Activated T-cell treated with anti-CD3 and anti-CD28 coated beads, Interleukin-2, amount 50 U/mL, for 1 hour (primary cell): ENCODE measurements around the gene CPED1.

Experiments used
- DNase-seq: peaks from one replicate; pipeline ENCODE4 v3.0.0-alpha.2; 2020

Gene CPED1

DNA sequence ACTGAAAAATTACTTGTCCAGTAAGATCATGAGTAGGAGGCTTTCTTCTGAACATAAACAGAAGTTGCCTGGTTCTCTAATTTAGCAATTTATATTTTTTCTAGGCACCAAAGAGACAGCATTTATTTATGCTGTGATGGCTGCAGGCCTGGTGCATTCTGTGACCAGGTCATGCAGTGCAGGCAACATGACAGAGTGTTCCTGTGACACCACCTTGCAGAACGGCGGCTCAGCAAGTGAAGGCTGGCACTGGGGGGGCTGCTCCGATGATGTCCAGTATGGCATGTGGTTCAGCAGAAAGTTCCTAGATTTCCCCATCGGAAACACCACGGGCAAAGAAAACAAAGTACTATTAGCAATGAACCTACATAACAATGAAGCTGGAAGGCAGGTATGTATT lies 343.1 kb downstream of the CPED1 start:
- no peak for DNase-seq

- no peak for DNase-seq
Observed at GRCh38 chr7:121334376-121334775, 345.9 kb downstream of the CPED1 start.

GRCh38 chr7:121334875-121335648 lies 346.6 kb downstream of the CPED1 start:
- no peak for DNase-seq

DNA sequence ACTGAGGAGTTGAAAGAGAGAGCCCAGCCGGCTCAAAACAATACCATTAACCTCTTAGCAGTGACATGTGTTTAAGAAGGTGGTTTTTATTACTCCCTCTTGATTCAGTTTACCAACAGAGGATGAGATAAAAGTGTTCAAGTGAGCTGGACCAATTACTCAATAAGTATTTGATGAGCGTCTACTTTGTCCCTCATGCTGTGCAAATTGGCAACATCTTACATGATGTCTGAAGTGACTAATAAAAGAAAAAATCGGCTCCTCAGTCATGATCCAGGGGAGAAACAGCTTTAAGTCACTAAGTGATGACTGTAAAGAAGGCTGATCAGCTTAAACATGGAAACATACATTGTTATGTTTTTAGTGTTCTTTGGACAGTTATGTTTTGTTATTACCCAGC lies 348.1 kb downstream of the CPED1 start:
- no peak for DNase-seq

DNA sequence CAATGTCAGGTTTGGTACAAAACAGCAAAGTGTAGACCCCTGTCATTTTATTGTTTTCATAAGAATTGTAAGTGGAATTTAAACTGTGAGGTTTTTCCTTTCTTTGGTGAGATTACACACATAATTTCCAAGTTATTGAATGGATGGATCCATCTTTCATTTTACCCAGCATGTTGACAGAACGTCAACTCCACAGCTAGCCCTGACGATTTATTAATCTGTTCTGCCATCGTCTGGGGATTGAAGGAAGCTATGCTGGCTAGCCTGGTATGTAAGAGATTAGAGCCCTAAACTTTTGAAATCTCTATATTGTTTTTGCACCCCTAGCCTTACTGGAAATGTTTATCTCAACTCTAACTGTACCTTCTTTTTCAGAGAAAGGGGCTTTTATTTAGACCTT lies 348.9 kb downstream of the CPED1 start:
- no peak for DNase-seq

DNA sequence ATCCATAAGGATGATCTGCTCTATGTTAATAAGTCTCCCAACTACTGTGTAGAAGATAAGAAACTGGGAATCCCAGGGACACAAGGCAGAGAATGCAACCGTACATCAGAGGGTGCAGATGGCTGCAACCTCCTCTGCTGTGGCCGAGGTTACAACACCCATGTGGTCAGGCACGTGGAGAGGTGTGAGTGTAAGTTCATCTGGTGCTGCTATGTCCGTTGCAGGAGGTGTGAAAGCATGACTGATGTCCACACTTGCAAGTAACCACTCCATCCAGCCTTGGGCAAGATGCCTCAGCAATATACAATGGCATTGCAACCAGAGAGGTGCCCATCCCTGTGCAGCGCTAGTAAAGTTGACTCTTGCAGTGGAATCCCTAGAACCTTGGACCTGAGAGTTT lies 350.6 kb downstream of the CPED1 start:
- no peak for DNase-seq

DNA sequence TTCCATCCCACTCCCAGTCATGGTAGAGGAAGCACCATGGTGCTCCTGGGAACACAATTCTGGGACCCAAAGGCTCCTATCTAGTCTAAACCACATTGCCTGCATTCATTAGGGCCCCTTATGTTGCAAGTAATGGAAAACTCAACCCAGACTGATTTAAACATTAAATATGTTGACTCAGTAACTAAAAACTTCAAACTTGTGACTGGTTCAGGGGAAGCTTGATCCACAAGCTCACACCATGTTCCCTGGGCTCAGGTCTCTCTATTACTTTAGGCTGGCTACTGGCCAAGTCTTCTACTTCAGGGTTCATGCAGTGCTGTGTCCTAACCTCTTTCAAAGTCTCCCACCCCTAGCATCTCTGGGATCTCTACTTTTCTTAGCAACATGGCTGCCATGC lies 353.4 kb downstream of the CPED1 start:
- DNase-seq: no peak

- DNase-seq: no peak
Observed at GRCh38 chr7:121342631-121343030, 354.1 kb downstream of the CPED1 start.

DNA sequence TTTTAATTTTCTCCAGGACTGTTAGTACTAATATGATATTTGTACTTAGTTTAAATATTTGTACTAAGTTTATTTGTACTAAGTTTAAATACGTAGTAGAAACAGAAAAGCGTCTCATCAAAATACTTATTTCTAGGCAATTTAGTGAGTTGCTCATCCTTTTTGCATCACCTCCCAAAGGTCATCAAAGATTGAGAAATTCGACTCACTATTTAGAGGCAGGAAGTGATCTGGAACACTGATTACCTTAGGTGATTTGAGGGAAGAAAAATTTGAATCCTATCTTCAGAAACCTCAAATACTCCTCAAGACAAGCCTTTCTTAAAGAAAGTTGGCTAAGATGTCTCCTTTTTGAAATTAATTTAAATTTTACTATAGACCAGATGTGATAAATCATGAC lies 354.8 kb downstream of the CPED1 start:
- no peak for DNase-seq

DNA sequence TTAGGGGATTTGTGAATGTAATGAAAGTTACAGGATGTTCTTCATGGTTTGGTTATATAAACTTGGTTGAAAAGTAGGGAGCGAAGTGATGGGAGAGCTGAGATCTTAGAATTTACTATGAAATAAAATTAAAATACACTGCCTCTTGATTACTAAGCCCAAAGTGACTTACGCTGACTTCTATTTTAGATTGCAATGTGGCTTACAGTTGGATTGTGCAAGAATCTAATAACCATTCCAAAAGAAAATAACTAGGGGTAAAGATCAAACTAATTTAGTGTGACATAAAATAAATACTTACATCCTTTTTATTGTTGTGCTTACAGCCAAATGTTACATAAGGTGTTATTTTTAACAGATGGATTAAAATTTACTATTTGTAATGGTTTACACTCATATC lies 355.6 kb downstream of the CPED1 start:
- DNase-seq: no peak

GRCh38 chr7:121344497-121344896 lies 356.0 kb downstream of the CPED1 start:
- no peak for DNase-seq
